SK-N-SH (cell line): Measurements from ENCODE around the gene KCNA10. TPM values are rescaled to one million over a fixed set of nuclear protein-coding genes. Genes with fewer than 3 reads are reported as not detected.

Source experiments
- CTCF ChIA-PET: fragments of 300-600, 350-600 bp; formaldehyde crosslinking; extraction: SDS; loops from one replicate; lab custom pipeline; 2021; lab: Yijun Ruan, JAX
- POLR2A ChIA-PET: fragments of 350-600 bp; sonication (Branson Sonifier 250); formaldehyde crosslinking; extraction: SDS; loops from one replicate; lab custom pipeline; 2020; ENCODE audit warnings: antibody characterized with exemption, inconsistent platforms; lab: Yijun Ruan, JAX
- DNase-seq: peaks from one replicate; pipeline ENCODE4 v3.0.0; 2012
- H2AFZ ChIP-seq: fragments of 200-600 bp; sonication (generic); 2 replicates; pipeline ENCODE4 v1.8.1; 2016; ENCODE audit warnings: antibody characterized with exemption, mild to moderate bottlenecking, low read depth
- H3F3A ChIP-seq: fragments of 200-600 bp; sonication (generic); replicated peaks from 2 replicates; pipeline ENCODE3; 2016; ENCODE audit warnings: antibody characterized with exemption, mild to moderate bottlenecking; ENCODE audit not compliant: insufficient read depth
- H3K27ac ChIP-seq, 2 experiments: fragments of 200-500 bp in 1 of 2; fragments of 200-600 bp in 1 of 2; sonication (Bioruptor generic) in 1 of 2; sonication (generic), shearing (Covaris generic) in 1 of 2; 2 replicates each; pipeline versions ENCODE4 v1.5.1 to v1.6.1; 2014 to 2016; ENCODE audit warnings: low read depth in 2 of 2, inconsistent platforms in 1 of 2, low read length in 1 of 2, mild to moderate bottlenecking in 1 of 2, mixed read lengths in 1 of 2
- H3K27me3 ChIP-seq: fragments of 200-600 bp; sonication (generic), shearing (Covaris generic); 2 replicates; pipeline ENCODE4 v1.6.1; 2016; ENCODE audit warnings: mixed run types; ENCODE audit not compliant: insufficient read depth
- H3K36me3 ChIP-seq, 2 experiments: fragments of 200-500 bp in 1 of 2; fragments of 200-600 bp in 1 of 2; sonication (Bioruptor generic) in 1 of 2; sonication (generic) in 1 of 2; replicated peaks in 1 of 2; 2 replicates each; pipeline versions ENCODE3 to v1.5.1; 2014 to 2016; ENCODE audit warnings: low read length in 1 of 2, mild to moderate bottlenecking in 1 of 2; ENCODE audit not compliant: insufficient read depth in 2 of 2, control insufficient read depth in 1 of 2
- H3K4me1 ChIP-seq, 2 experiments: fragments of 200-500 bp in 1 of 2; fragments of 200-600 bp in 1 of 2; sonication (Bioruptor generic) in 1 of 2; sonication (generic), shearing (Covaris generic) in 1 of 2; 2 replicates each; pipeline versions ENCODE4 v1.5.1 to v1.6.1; 2014 to 2016; ENCODE audit warnings: low read depth in 1 of 2, low read length in 1 of 2, mixed run types in 1 of 2; ENCODE audit not compliant: insufficient read depth in 2 of 2, control insufficient read depth in 1 of 2
- H3K4me2 ChIP-seq: fragments of 200-600 bp; sonication (generic), shearing (Covaris generic); 2 replicates; pipeline ENCODE4 v1.6.1; 2017; ENCODE audit warnings: mixed run types
- H3K4me3 ChIP-seq, 2 experiments: fragments of 200-500 bp in 1 of 2; fragments of 200-600 bp in 1 of 2; sonication (Bioruptor generic) in 1 of 2; sonication (generic), shearing (Covaris generic) in 1 of 2; 2 replicates each; pipeline versions ENCODE4 v1.5.1 to v1.8.1; 2014 to 2016; ENCODE audit warnings: low read depth in 2 of 2, inconsistent platforms in 1 of 2, low read length in 1 of 2, mild to moderate bottlenecking in 1 of 2, mixed read lengths in 1 of 2, moderate library complexity in 1 of 2
- H3K79me2 ChIP-seq: fragments of 200-600 bp; sonication (generic); 2 replicates; pipeline ENCODE4 v1.8.1; 2017; ENCODE audit warnings: mild to moderate bottlenecking; ENCODE audit not compliant: insufficient read depth
- H3K9ac ChIP-seq: fragments of 200-600 bp; sonication (generic); 2 replicates; pipeline ENCODE4 v1.6.1; 2017; ENCODE audit warnings: mixed run types
- H3K9me2 ChIP-seq: fragments of 200-600 bp; sonication (generic); 2 replicates; pipeline ENCODE4 v1.6.1; 2017; ENCODE audit warnings: mixed run types
- H3K9me3 ChIP-seq: fragments of 200-600 bp; sonication (generic); 2 replicates; pipeline ENCODE4 v1.6.1; 2017; ENCODE audit warnings: mixed run types, mild to moderate bottlenecking, moderate library complexity
- H4K20me1 ChIP-seq: fragments of 200-600 bp; sonication (generic); 2 replicates; pipeline ENCODE4 v1.6.1; 2017; ENCODE audit warnings: mild to moderate bottlenecking, mixed run types; ENCODE audit not compliant: insufficient read depth
- ELF1 ChIP-seq: IDR thresholded peaks from 2 replicates; pipeline ENCODE4 v1.4.0; 2012
- EP300 ChIP-seq, 2 experiments: IDR thresholded peaks; 2 replicates each; pipeline versions ENCODE4 v1.4.0 to v1.6.1; 2012; ENCODE audit warnings: borderline replicate concordance in 1 of 2, low read depth in 1 of 2, low read length in 1 of 2
- EZH2phosphoT487 ChIP-seq: fragments of 200-600 bp; sonication (generic); IDR thresholded peaks from 2 replicates; pipeline ENCODE4 v1.6.1; 2017; ENCODE audit warnings: low read depth, mixed run types, mild to moderate bottlenecking, antibody characterized with exemption, moderate library complexity, borderline replicate concordance
- FOSL2 ChIP-seq: IDR thresholded peaks from 2 replicates; pipeline ENCODE4 v1.4.0; 2012; ENCODE audit warnings: low read depth, mild to moderate bottlenecking, moderate library complexity, borderline replicate concordance
- FOXJ3 ChIP-seq: sonication (generic); formaldehyde crosslinking; IDR thresholded peaks from 2 replicates; pipeline ENCODE4 v1.5.1; 2020; ENCODE audit warnings: mild to moderate bottlenecking, missing genetic modification reagents
- FOXM1 ChIP-seq: IDR thresholded peaks from 2 replicates; pipeline ENCODE4 v1.4.0; 2012; ENCODE audit warnings: low read depth, mild to moderate bottlenecking
- GATA2 ChIP-seq: sonication (generic); formaldehyde crosslinking; IDR thresholded peaks from 2 replicates; pipeline ENCODE4 v1.5.0; 2020; ENCODE audit warnings: mild to moderate bottlenecking, missing genetic modification reagents
- JUND ChIP-seq: IDR thresholded peaks from 2 replicates; pipeline ENCODE4 v1.4.0; 2012
- NFIC ChIP-seq: IDR thresholded peaks from 2 replicates; pipeline ENCODE4 v1.4.0; 2012; ENCODE audit warnings: borderline replicate concordance
- RCOR1 ChIP-seq: fragments of 150-350 bp; IDR thresholded peaks from 2 replicates; pipeline ENCODE4 v1.6.1; 2017; ENCODE audit warnings: antibody characterized with exemption, low read length
- RXRA ChIP-seq: IDR thresholded peaks from 2 replicates; pipeline ENCODE4 v1.4.0; 2012; ENCODE audit warnings: low read depth, mild to moderate bottlenecking, borderline replicate concordance
- SIN3A ChIP-seq: IDR thresholded peaks from 2 replicates; pipeline ENCODE4 v1.6.1; 2012; ENCODE audit warnings: low read depth, mild to moderate bottlenecking, low read length, moderate library complexity, borderline replicate concordance
- TCF12 ChIP-seq: IDR thresholded peaks from 2 replicates; pipeline ENCODE4 v1.4.0; 2012
- WGBS: methylation state at CpG from one replicate; pipeline ENCODE4 v1.1.6; 2017; ENCODE audit warnings: low lambda C conversion rate; 5-methylcytosine and 5-hydroxymethylcytosine counted together
- polyA plus RNA-seq, 3 experiments: library from polyadenylated mRNA; depleted of rRNA; stranded (reverse); fragments of >200 nt; gene quantifications; 2 replicates each; pipeline ENCODE4 v1.2.3, GENCODE V29; 2012
- TF ChIP-seq, protein P1 (sequence below): fragments of 150-350 bp; IDR thresholded peaks from 2 replicates; pipeline ENCODE4 v1.6.1; 2017; ENCODE audit warnings: antibody characterized with exemption, low read length, low read depth, borderline replicate concordance
- TF ChIP-seq, protein P2 (sequence below): IDR thresholded peaks from 2 replicates; pipeline ENCODE4 v1.4.0; 2012; ENCODE audit warnings: low read depth
- TF ChIP-seq, protein P3 (sequence below): IDR thresholded peaks from 2 replicates; pipeline ENCODE4 v1.4.0; 2012; ENCODE audit warnings: low read depth, borderline replicate concordance
- TF ChIP-seq, protein P4 (sequence below): fragments of 150-350 bp; IDR thresholded peaks from 2 replicates; pipeline ENCODE4 v1.6.1; 2016; ENCODE audit warnings: mild to moderate bottlenecking, low read depth, low read length
- TF ChIP-seq, protein P5 (sequence below): IDR thresholded peaks from 2 replicates; pipeline ENCODE4 v1.6.1; 2012; ENCODE audit warnings: mild to moderate bottlenecking, low read depth, low read length, moderate library complexity

The KCNA10 gene
- polyA plus RNA-seq, 1 of the 3 experiments (the other 2 are of a cell fraction): not detected

DNA sequence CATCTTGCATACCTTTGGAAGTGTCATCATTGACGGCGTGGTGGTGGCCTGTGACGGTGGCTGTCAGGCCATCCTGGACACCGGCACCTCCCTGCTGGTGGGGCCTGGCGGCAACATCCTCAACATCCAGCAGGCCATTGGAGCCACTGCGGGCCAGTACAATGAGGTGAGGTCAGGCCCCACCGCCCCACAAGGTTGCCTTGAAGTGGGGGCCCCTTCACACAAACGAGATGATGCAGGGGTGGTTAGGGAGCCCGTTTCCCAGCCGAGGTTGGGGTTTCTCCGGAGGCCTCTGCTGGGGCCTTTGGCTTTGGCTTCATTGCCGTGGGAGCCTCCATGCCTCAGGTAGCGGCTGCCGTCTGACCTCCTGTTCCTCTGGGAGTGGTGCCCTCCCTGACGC lies 29.6 kb downstream of the KCNA10 start:
- WGBS: 100% methylated on average over 3 of the region's 15 CpGs
- no peaks in the 10 kb centered on the region for H3F3A ChIP-seq
- no peaks in the 10 kb centered on the region for H3K79me2 ChIP-seq
- H3K36me3 ChIP-seq: no peaks in the 10 kb centered on the region
- no peak for DNase-seq
- H3K9me2 ChIP-seq: no peaks in the 10 kb centered on the region
- H3K4me2 ChIP-seq: no peak overlapping the region
- no peak overlapping the region for H3K4me3 ChIP-seq
- H4K20me1 ChIP-seq: no peaks in the 10 kb centered on the region
- H3K4me1 ChIP-seq: no peaks in the 10 kb centered on the region; a peak in 1 of 4 replicates
- no peaks in the 10 kb centered on the region for H3K9me3 ChIP-seq
- ChIA-PET POLR2A (no interaction called here), CTCF (interaction anchor here (0.6 to 2.1 kb wide), 2 partner anchors 9 to 29 kb away, joined by 3 to 11 read pairs; no protein-coding TSS in a partner anchor)
- H3K9ac ChIP-seq: no peak overlapping the region
- TF ChIP-seq, protein P1, sequence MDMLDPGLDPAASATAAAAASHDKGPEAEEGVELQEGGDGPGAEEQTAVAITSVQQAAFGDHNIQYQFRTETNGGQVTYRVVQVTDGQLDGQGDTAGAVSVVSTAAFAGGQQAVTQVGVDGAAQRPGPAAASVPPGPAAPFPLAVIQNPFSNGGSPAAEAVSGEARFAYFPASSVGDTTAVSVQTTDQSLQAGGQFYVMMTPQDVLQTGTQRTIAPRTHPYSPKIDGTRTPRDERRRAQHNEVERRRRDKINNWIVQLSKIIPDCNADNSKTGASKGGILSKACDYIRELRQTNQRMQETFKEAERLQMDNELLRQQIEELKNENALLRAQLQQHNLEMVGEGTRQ: no peak
- TF ChIP-seq FOSL2 (no peak), GATA2 (CRISPR knock-in tag) (no peak), SIN3A (no peak), FOXJ3 (CRISPR knock-in tag) (no peak)
- TF ChIP-seq, protein P2, sequence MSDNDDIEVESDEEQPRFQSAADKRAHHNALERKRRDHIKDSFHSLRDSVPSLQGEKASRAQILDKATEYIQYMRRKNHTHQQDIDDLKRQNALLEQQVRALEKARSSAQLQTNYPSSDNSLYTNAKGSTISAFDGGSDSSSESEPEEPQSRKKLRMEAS: no peak
- TF ChIP-seq, protein P3, sequence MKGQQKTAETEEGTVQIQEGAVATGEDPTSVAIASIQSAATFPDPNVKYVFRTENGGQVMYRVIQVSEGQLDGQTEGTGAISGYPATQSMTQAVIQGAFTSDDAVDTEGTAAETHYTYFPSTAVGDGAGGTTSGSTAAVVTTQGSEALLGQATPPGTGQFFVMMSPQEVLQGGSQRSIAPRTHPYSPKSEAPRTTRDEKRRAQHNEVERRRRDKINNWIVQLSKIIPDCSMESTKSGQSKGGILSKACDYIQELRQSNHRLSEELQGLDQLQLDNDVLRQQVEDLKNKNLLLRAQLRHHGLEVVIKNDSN: no peak
- H2AFZ ChIP-seq: no peak overlapping the region
- no peak overlapping the region for H3K27ac ChIP-seq
- H3K27me3 ChIP-seq: no peaks in the 10 kb centered on the region

DNA sequence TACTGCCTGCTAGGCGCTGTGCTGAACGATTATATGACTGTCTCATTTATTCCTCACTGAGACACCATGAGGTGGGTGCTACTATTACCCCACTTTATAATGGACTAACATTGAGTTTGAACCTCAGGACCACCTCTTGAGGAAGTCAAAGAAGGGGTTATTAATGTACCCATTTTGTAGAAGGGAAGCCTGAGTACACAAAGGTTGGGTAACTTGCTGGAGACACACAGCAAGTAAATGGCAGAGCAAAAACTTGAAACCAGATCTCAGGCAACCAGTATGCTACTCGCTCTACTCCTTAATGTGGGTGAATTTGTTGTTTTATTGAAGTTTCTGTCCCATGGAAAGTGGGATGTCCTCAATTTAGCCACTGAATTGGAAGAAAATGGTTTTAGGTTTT lies 30.1 kb downstream of the KCNA10 start:
- Histone ChIP-seq H3K9me3 (no peaks in the 10 kb centered on the region), H3K4me2 (no peak overlapping the region), H3K4me1 (no peaks in the 10 kb centered on the region; a peak in 1 of 4 replicates), H3K9me2 (no peaks in the 10 kb centered on the region), H3F3A (no peaks in the 10 kb centered on the region), H3K4me3 (no peak overlapping the region), H3K79me2 (no peaks in the 10 kb centered on the region), H2AFZ (no peak overlapping the region), H3K27me3 (no peaks in the 10 kb centered on the region), H4K20me1 (no peaks in the 10 kb centered on the region), H3K27ac (no peak overlapping the region), H3K9ac (no peak overlapping the region), H3K36me3 (no peaks in the 10 kb centered on the region)
- no peak for DNase-seq
- WGBS: 61% methylated on average over 3 of the region's 3 CpGs
- POLR2A ChIA-PET: no interaction called here
- CTCF ChIA-PET: no interaction called here
- TF ChIP-seq, protein P2: no peak
- TF ChIP-seq FOXM1: no peak
- no peak for TF ChIP-seq JUND
- TF ChIP-seq, protein P4, sequence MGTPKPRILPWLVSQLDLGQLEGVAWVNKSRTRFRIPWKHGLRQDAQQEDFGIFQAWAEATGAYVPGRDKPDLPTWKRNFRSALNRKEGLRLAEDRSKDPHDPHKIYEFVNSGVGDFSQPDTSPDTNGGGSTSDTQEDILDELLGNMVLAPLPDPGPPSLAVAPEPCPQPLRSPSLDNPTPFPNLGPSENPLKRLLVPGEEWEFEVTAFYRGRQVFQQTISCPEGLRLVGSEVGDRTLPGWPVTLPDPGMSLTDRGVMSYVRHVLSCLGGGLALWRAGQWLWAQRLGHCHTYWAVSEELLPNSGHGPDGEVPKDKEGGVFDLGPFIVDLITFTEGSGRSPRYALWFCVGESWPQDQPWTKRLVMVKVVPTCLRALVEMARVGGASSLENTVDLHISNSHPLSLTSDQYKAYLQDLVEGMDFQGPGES: no peak
- no peak for TF ChIP-seq RXRA
- TF ChIP-seq NFIC: no peak
- no peak for TF ChIP-seq GATA2 (CRISPR knock-in tag)
- no peak for TF ChIP-seq RCOR1
- TF ChIP-seq TCF12: no peak
- TF ChIP-seq, protein P5, sequence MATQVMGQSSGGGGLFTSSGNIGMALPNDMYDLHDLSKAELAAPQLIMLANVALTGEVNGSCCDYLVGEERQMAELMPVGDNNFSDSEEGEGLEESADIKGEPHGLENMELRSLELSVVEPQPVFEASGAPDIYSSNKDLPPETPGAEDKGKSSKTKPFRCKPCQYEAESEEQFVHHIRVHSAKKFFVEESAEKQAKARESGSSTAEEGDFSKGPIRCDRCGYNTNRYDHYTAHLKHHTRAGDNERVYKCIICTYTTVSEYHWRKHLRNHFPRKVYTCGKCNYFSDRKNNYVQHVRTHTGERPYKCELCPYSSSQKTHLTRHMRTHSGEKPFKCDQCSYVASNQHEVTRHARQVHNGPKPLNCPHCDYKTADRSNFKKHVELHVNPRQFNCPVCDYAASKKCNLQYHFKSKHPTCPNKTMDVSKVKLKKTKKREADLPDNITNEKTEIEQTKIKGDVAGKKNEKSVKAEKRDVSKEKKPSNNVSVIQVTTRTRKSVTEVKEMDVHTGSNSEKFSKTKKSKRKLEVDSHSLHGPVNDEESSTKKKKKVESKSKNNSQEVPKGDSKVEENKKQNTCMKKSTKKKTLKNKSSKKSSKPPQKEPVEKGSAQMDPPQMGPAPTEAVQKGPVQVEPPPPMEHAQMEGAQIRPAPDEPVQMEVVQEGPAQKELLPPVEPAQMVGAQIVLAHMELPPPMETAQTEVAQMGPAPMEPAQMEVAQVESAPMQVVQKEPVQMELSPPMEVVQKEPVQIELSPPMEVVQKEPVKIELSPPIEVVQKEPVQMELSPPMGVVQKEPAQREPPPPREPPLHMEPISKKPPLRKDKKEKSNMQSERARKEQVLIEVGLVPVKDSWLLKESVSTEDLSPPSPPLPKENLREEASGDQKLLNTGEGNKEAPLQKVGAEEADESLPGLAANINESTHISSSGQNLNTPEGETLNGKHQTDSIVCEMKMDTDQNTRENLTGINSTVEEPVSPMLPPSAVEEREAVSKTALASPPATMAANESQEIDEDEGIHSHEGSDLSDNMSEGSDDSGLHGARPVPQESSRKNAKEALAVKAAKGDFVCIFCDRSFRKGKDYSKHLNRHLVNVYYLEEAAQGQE: no peak
- no peak for TF ChIP-seq ELF1
- TF ChIP-seq EZH2phosphoT487: no peak
- TF ChIP-seq EP300 (IDR thresholded peaks at IDR 0.05; ENCODE audit: borderline replicate concordance in 1 of 2, low read depth in 1 of 2, low read length in 1 of 2): no peak
